ENCODE results near the gene NXT2.

DNA sequence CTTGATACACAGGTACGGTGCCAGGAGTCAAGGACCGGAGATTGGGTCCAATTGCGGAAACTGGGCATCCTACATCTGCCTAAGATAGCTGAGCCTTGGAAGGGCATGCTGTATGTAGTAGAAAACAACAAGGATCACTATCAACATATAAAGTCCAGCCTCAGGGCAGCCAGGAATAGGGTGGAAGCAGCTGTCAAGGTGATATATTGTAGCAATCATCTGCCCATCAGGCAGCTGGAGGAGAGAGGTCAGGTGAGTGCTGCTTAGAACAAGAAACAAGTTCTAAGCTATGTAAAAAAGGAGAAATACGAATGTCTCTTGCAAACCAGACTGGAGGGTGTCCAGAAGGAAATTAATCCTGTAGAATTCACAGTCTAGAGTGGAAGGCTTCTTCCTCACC lies 53.5 kb downstream of the NXT2 start:
- TF ChIP-seq EP300 (IDR thresholded peaks at IDR 0.05; ENCODE audit: borderline replicate concordance in 1 of 2, control insufficient read depth in 1 of 2, low read depth in 2 of 2, low read length in 2 of 2) (no peak), CBFB (IDR thresholded peaks at IDR 0.05; ENCODE audit: low read depth) (no peak), SIN3A (IDR thresholded peaks at IDR 0.05; ENCODE audit: low read depth, low read length) (no peak), HDGF (IDR thresholded peaks at IDR 0.05) (no peak), HCFC1 (IDR thresholded peaks at IDR 0.05; ENCODE audit: low read length) (no peak), GATAD2B (conservative IDR thresholded peaks at IDR 0.05; ENCODE audit: low read depth) (no peak), TCF12 (IDR thresholded peaks at IDR 0.05; ENCODE audit: low read depth, low read length) (no peak)
- TF ChIP-seq, protein P1, sequence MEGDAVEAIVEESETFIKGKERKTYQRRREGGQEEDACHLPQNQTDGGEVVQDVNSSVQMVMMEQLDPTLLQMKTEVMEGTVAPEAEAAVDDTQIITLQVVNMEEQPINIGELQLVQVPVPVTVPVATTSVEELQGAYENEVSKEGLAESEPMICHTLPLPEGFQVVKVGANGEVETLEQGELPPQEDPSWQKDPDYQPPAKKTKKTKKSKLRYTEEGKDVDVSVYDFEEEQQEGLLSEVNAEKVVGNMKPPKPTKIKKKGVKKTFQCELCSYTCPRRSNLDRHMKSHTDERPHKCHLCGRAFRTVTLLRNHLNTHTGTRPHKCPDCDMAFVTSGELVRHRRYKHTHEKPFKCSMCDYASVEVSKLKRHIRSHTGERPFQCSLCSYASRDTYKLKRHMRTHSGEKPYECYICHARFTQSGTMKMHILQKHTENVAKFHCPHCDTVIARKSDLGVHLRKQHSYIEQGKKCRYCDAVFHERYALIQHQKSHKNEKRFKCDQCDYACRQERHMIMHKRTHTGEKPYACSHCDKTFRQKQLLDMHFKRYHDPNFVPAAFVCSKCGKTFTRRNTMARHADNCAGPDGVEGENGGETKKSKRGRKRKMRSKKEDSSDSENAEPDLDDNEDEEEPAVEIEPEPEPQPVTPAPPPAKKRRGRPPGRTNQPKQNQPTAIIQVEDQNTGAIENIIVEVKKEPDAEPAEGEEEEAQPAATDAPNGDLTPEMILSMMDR (IDR thresholded peaks at IDR 0.05 in 2 of 3, conservative IDR thresholded peaks at IDR 0.05 in 1 of 3; ENCODE audit: control insufficient read depth in 2 of 3, extremely low read depth in 1 of 3, insufficient read depth in 1 of 3, low read depth in 3 of 3, low read length in 3 of 3): no peak

All from GM12878 (cell line).